Astrocyte (in vitro differentiated cells and primary cell): ENCODE measurements around the gene TMTC2. TPM values are rescaled to one million over a fixed set of nuclear protein-coding genes. Genes with fewer than 3 reads are reported as not detected.

Experiments used
- DNase-seq: peaks from one replicate; pipeline ENCODE4 v3.0.0-alpha.2; 2010; ENCODE audit warnings: low read depth
- FAIRE-seq: peaks from 2 replicates; lab custom pipeline; 2011; peaks lifted over from hg19 to GRCh38; lab: Jason Lieb, UNC
- H2AFZ ChIP-seq: 2 replicates; pipeline ENCODE4 v1.6.0; 2012; ENCODE audit warnings: low read depth, low read length, inconsistent platforms
- H3K27ac ChIP-seq: 2 replicates; pipeline ENCODE4 v1.5.1; 2011; ENCODE audit warnings: low read depth, low read length, inconsistent platforms
- H3K27me3 ChIP-seq: 2 replicates; pipeline ENCODE4 v1.6.0; 2011; ENCODE audit warnings: low read length, inconsistent platforms; ENCODE audit not compliant: insufficient read depth
- H3K36me3 ChIP-seq: 2 replicates; pipeline ENCODE4 v1.5.1; 2011; ENCODE audit warnings: low read length, inconsistent platforms; ENCODE audit not compliant: insufficient read depth
- H3K4me1 ChIP-seq: 2 replicates; pipeline ENCODE4 v1.5.1; 2011; ENCODE audit warnings: low read length, inconsistent platforms; ENCODE audit not compliant: insufficient read depth
- H3K4me2 ChIP-seq: 2 replicates; pipeline ENCODE4 v1.6.0; 2012; ENCODE audit warnings: low read length, inconsistent platforms
- H3K4me3 ChIP-seq: 2 replicates; pipeline ENCODE4 v1.5.1; 2011; ENCODE audit warnings: low read depth, mild to moderate bottlenecking, low read length, inconsistent platforms; ENCODE audit not compliant: insufficient read depth
- H3K79me2 ChIP-seq: 2 replicates; pipeline ENCODE4 v1.6.0; 2012; ENCODE audit warnings: mild to moderate bottlenecking, low read length, inconsistent platforms; ENCODE audit not compliant: insufficient read depth
- H3K9ac ChIP-seq: 2 replicates; pipeline ENCODE4 v1.6.0; 2012; ENCODE audit warnings: mild to moderate bottlenecking, low read length, inconsistent platforms
- H3K9me3 ChIP-seq: 2 replicates; pipeline ENCODE4 v1.5.1; 2012; ENCODE audit warnings: low read depth, mild to moderate bottlenecking, low read length, inconsistent platforms; ENCODE audit not compliant: insufficient read depth
- H4K20me1 ChIP-seq: 2 replicates; pipeline ENCODE4 v1.6.0; 2012; ENCODE audit warnings: low read length, inconsistent platforms; ENCODE audit not compliant: insufficient read depth
- H3K27ac Mint-ChIP-seq: one replicate; pipeline ENCODE4 v1.8.0; 2021; ENCODE audit warnings: mild to moderate bottlenecking, mixed read lengths; ENCODE audit not compliant: unreplicated experiment
- H3K27me3 Mint-ChIP-seq: one replicate; pipeline ENCODE4 v1.8.0; 2021; ENCODE audit warnings: low read depth, mixed read lengths; ENCODE audit not compliant: unreplicated experiment
- H3K36me3 Mint-ChIP-seq: one replicate; pipeline ENCODE4 v1.8.0; 2021; ENCODE audit warnings: low read depth, mixed read lengths; ENCODE audit not compliant: unreplicated experiment
- H3K4me1 Mint-ChIP-seq: one replicate; pipeline ENCODE4 v1.8.0; 2021; ENCODE audit warnings: low read depth, mixed read lengths; ENCODE audit not compliant: unreplicated experiment
- H3K4me3 Mint-ChIP-seq: one replicate; pipeline ENCODE4 v1.8.0; 2021; ENCODE audit warnings: mild to moderate bottlenecking, moderate library complexity, mixed read lengths; ENCODE audit not compliant: unreplicated experiment
- H3K9me3 Mint-ChIP-seq: one replicate; pipeline ENCODE4 v1.8.0; 2021; ENCODE audit warnings: mild to moderate bottlenecking, mixed read lengths; ENCODE audit not compliant: unreplicated experiment
- EZH2 ChIP-seq: IDR thresholded peaks from 2 replicates; pipeline ENCODE4 v1.6.1; 2012; ENCODE audit warnings: mild to moderate bottlenecking, low read length, inconsistent platforms; ENCODE audit not compliant: insufficient read depth
- total RNA-seq: library from RNA; stranded (reverse); gene quantifications from 2 replicates; pipeline ENCODE4 v1.2.1, GENCODE V29; 2021
- TF ChIP-seq, protein P1 (sequence below): IDR thresholded peaks from 2 replicates; pipeline ENCODE4 v1.5.1; 2011; ENCODE audit warnings: low read depth, mild to moderate bottlenecking, inconsistent platforms, low read length, moderate library complexity; ENCODE audit not compliant: insufficient read depth

TMTC2 gene
- total RNA-seq, 1 donor from 2014 or later: 2.2 TPM

GRCh38 chr12:82862876-82863649 lies 176.4 kb downstream of the TMTC2 start:
- Histone ChIP-seq H4K20me1 (no peaks in the 10 kb centered on the region), H2AFZ (no peak overlapping the region), H3K27ac (no peak overlapping the region), H3K9ac (no peak overlapping the region), H3K4me1 (peaks cover 3% of the 10 kb centered on the region), H3K79me2 (no peaks in the 10 kb centered on the region), H3K4me3 (no peak overlapping the region), H3K9me3 (no peaks in the 10 kb centered on the region), H3K36me3 (no peaks in the 10 kb centered on the region), H3K27me3 (no peaks in the 10 kb centered on the region), H3K4me2 (no peak overlapping the region)
- no peak overlapping the region for H3K27ac Mint-ChIP-seq
- no peaks in the 10 kb centered on the region for H3K36me3 Mint-ChIP-seq
- TF ChIP-seq, protein P1, sequence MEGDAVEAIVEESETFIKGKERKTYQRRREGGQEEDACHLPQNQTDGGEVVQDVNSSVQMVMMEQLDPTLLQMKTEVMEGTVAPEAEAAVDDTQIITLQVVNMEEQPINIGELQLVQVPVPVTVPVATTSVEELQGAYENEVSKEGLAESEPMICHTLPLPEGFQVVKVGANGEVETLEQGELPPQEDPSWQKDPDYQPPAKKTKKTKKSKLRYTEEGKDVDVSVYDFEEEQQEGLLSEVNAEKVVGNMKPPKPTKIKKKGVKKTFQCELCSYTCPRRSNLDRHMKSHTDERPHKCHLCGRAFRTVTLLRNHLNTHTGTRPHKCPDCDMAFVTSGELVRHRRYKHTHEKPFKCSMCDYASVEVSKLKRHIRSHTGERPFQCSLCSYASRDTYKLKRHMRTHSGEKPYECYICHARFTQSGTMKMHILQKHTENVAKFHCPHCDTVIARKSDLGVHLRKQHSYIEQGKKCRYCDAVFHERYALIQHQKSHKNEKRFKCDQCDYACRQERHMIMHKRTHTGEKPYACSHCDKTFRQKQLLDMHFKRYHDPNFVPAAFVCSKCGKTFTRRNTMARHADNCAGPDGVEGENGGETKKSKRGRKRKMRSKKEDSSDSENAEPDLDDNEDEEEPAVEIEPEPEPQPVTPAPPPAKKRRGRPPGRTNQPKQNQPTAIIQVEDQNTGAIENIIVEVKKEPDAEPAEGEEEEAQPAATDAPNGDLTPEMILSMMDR: no peak
- TF ChIP-seq EZH2: no peak
- FAIRE-seq: no peak
- H3K9me3 Mint-ChIP-seq: no peaks in the 10 kb centered on the region
- H3K4me1 Mint-ChIP-seq: peaks cover 7% of the 10 kb centered on the region
- no peaks in the 10 kb centered on the region for H3K27me3 Mint-ChIP-seq
- DNase-seq: no peak
- no peak overlapping the region for H3K4me3 Mint-ChIP-seq

- DNase-seq: no peak
- no peaks in the 10 kb centered on the region for H3K27me3 Mint-ChIP-seq
- Histone ChIP-seq H3K4me2 (no peak overlapping the region), H3K79me2 (no peaks in the 10 kb centered on the region), H3K27me3 (no peaks in the 10 kb centered on the region), H3K36me3 (no peaks in the 10 kb centered on the region), H3K9ac (no peak overlapping the region), H3K4me1 (peaks cover 3% of the 10 kb centered on the region), H2AFZ (no peak overlapping the region), H3K27ac (no peak overlapping the region), H4K20me1 (no peaks in the 10 kb centered on the region), H3K4me3 (no peak overlapping the region), H3K9me3 (no peaks in the 10 kb centered on the region)
- peaks cover 8% of the 10 kb centered on the region for H3K4me1 Mint-ChIP-seq
- no peaks in the 10 kb centered on the region for H3K9me3 Mint-ChIP-seq
- H3K4me3 Mint-ChIP-seq: no peak overlapping the region
- TF ChIP-seq EZH2: no peak
- TF ChIP-seq, protein P1: no peak
- H3K36me3 Mint-ChIP-seq: no peaks in the 10 kb centered on the region
- no peak for FAIRE-seq
- no peak overlapping the region for H3K27ac Mint-ChIP-seq
These were observed 179.6 kb downstream of the TMTC2 start for GRCh38 chr12:82866227-82866775.

DNA sequence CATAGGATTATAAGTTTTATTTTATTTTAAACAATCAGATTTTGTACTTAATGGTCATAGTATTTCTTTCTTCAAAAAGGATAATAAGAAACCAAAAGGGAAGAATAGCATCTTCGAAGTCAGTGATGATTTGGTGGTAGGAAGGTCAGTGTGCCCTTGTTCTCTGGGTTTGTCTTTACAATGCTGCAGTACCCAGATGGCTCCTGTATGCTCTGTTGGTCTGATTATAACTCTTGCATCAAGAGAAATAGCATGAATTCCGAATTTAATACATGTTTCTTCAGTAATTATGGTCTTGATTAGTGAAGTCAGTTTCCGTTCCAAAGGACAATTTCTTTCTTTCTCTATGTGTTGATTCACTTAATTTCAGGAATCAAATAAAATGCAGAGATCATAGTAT lies 180.2 kb downstream of the TMTC2 start:
- no peaks in the 10 kb centered on the region for H3K36me3 Mint-ChIP-seq
- Histone ChIP-seq H4K20me1 (no peaks in the 10 kb centered on the region), H3K27ac (no peak overlapping the region), H3K27me3 (no peaks in the 10 kb centered on the region), H3K4me1 (peaks cover 2% of the 10 kb centered on the region), H3K4me2 (no peak overlapping the region), H2AFZ (no peak overlapping the region), H3K36me3 (no peaks in the 10 kb centered on the region), H3K9me3 (no peaks in the 10 kb centered on the region), H3K79me2 (no peaks in the 10 kb centered on the region), H3K9ac (no peak overlapping the region), H3K4me3 (no peak overlapping the region)
- TF ChIP-seq EZH2: no peak
- TF ChIP-seq, protein P1: no peak
- no peak overlapping the region for H3K4me3 Mint-ChIP-seq
- H3K27ac Mint-ChIP-seq: no peak overlapping the region
- H3K27me3 Mint-ChIP-seq: no peaks in the 10 kb centered on the region
- FAIRE-seq: no peak
- DNase-seq: no peak
- H3K4me1 Mint-ChIP-seq: peaks cover 8% of the 10 kb centered on the region
- H3K9me3 Mint-ChIP-seq: no peaks in the 10 kb centered on the region
